HepG2 (cell line): Measurements from ENCODE around the gene FTL. TPM values are rescaled to one million over a fixed set of nuclear protein-coding genes. Genes with fewer than 3 reads are reported as not detected.

ENCODE experiments used
- BCL6 ChIP-seq: IDR thresholded peaks from 2 replicates; pipeline ENCODE4 v1.6.1; 2016; ENCODE audit warnings: missing genetic modification reagents, missing compliant biosample characterization
- CC2D1A ChIP-seq: sonication (generic); formaldehyde crosslinking; IDR thresholded peaks from 2 replicates; pipeline ENCODE4 v1.8.1; 2023; ENCODE audit warnings: mild to moderate bottlenecking, missing genetic modification reagents
- CREM ChIP-seq, 2 experiments: sonication (generic) in 1 of 2; formaldehyde crosslinking in 1 of 2; IDR thresholded peaks; 2 replicates each; pipeline versions ENCODE4 v1.4.0 to v1.6.1; 2016 to 2020; ENCODE audit warnings: antibody characterized with exemption in 1 of 2, mild to moderate bottlenecking in 1 of 2, missing genetic modification reagents in 1 of 2
- FOXA1 ChIP-seq, 2 experiments: fragments of 450-650 bp in 1 of 2; sonication (generic) in 1 of 2; formaldehyde crosslinking in 1 of 2; IDR thresholded peaks; 2 replicates each; pipeline versions ENCODE4 v1.4.0 to v1.6.1; 2016 to 2020; ENCODE audit warnings: missing genetic modification reagents in 1 of 2
- FOXA3 ChIP-seq: IDR thresholded peaks from 2 replicates; pipeline ENCODE4 v1.6.1; 2016; ENCODE audit warnings: missing genetic modification reagents, missing compliant biosample characterization
- GABPB1 ChIP-seq: IDR thresholded peaks from 2 replicates; pipeline ENCODE4 v1.6.1; 2016; ENCODE audit warnings: mild to moderate bottlenecking, missing genetic modification reagents, moderate library complexity, missing compliant biosample characterization
- GPN1 ChIP-seq: sonication (generic); formaldehyde crosslinking; IDR thresholded peaks from 2 replicates; pipeline ENCODE4 v1.5.1; 2020; ENCODE audit warnings: missing genetic modification reagents, borderline replicate concordance
- GTF2F1 ChIP-seq: fragments of 150-350 bp; IDR thresholded peaks from 2 replicates; pipeline ENCODE4 v1.6.1; 2014; ENCODE audit warnings: low read length
- HIC2 ChIP-seq: sonication (generic); formaldehyde crosslinking; IDR thresholded peaks from 2 replicates; pipeline ENCODE4 v1.9.0; 2022; ENCODE audit warnings: low read depth, missing genetic modification reagents
- KDM5B ChIP-seq: sonication (generic); formaldehyde crosslinking; IDR thresholded peaks from 2 replicates; pipeline ENCODE4 v1.4.0; 2020; ENCODE audit warnings: missing genetic modification reagents, mild to moderate bottlenecking, borderline replicate concordance
- KLF13 ChIP-seq: sonication (generic); formaldehyde crosslinking; IDR thresholded peaks from 2 replicates; pipeline ENCODE4 v1.4.0; 2020; ENCODE audit warnings: mild to moderate bottlenecking, missing genetic modification reagents
- MEF2D ChIP-seq: sonication (generic); formaldehyde crosslinking; IDR thresholded peaks from 2 replicates; pipeline ENCODE4 v1.5.1; 2020; ENCODE audit warnings: mild to moderate bottlenecking, missing genetic modification reagents
- NFKB2 ChIP-seq: sonication (generic); formaldehyde crosslinking; IDR thresholded peaks from 2 replicates; pipeline ENCODE4 v1.4.0; 2020; ENCODE audit warnings: missing genetic modification reagents, borderline replicate concordance
- NR2C2 ChIP-seq: sonication (generic); formaldehyde crosslinking; IDR thresholded peaks from 2 replicates; pipeline ENCODE4 v1.4.0; 2020; ENCODE audit warnings: missing genetic modification reagents, mild to moderate bottlenecking, moderate library complexity, borderline replicate concordance
- PRPF4 ChIP-seq: fragments of 200-400 bp; formaldehyde crosslinking; IDR thresholded peaks from 2 replicates; pipeline ENCODE4 v1.6.1; 2016; ENCODE audit warnings: low read length, low read depth; ENCODE audit not compliant: poor library complexity, severe bottlenecking
- SP2 ChIP-seq: sonication (generic); formaldehyde crosslinking; IDR thresholded peaks from 2 replicates; pipeline ENCODE4 v1.5.1; 2020; ENCODE audit warnings: mild to moderate bottlenecking, missing genetic modification reagents
- STAG1 ChIP-seq: sonication (generic); formaldehyde crosslinking; IDR thresholded peaks from 2 replicates; pipeline ENCODE4 v1.4.0; 2020; ENCODE audit warnings: missing genetic modification reagents
- ZBTB1 ChIP-seq: sonication (generic); formaldehyde crosslinking; IDR thresholded peaks from 2 replicates; pipeline ENCODE4 v1.4.0; 2020; ENCODE audit warnings: missing genetic modification reagents, borderline replicate concordance
- ZNF124 ChIP-seq: sonication (generic); formaldehyde crosslinking; IDR thresholded peaks from 2 replicates; pipeline ENCODE4 v1.4.0; 2020; ENCODE audit warnings: missing genetic modification reagents
- ZNF205 ChIP-seq: IDR thresholded peaks from 2 replicates; pipeline ENCODE4 v1.6.1; 2018; ENCODE audit warnings: missing biosample characterization, missing genetic modification reagents
- ZNF280D ChIP-seq: sonication (generic); formaldehyde crosslinking; IDR thresholded peaks from 2 replicates; pipeline ENCODE4 v1.5.1; 2020; ENCODE audit warnings: mild to moderate bottlenecking, missing genetic modification reagents
- ZNF550 ChIP-seq: sonication (generic); formaldehyde crosslinking; IDR thresholded peaks from 2 replicates; pipeline ENCODE4 v1.4.0; 2020; ENCODE audit warnings: mild to moderate bottlenecking, missing genetic modification reagents, borderline replicate concordance
- ZNF558 ChIP-seq: sonication (generic); formaldehyde crosslinking; IDR thresholded peaks from 2 replicates; pipeline ENCODE4 v1.9.0; 2022; ENCODE audit warnings: mild to moderate bottlenecking, missing genetic modification reagents, borderline replicate concordance
- ZNF616 ChIP-seq: sonication (generic); formaldehyde crosslinking; IDR thresholded peaks from 2 replicates; pipeline ENCODE4 v1.5.0; 2020; ENCODE audit warnings: low read depth, mild to moderate bottlenecking, missing genetic modification reagents
- ZSCAN22 ChIP-seq: sonication (generic); formaldehyde crosslinking; IDR thresholded peaks from 2 replicates; pipeline ENCODE4 v1.4.0; 2020; ENCODE audit warnings: mild to moderate bottlenecking, missing genetic modification reagents
- polyA plus RNA-seq, 8 experiments: library from polyadenylated mRNA; depleted of rRNA in 3 of 8; stranded (reverse) in 7 of 8; unstranded in 1 of 8; fragments of >200 nt; fragmentation: Illumina TruSeq in 4 of 8; extraction: Trizol in 4 of 8; gene quantifications; 2 replicates each; pipeline versions ENCODE4 v1.2.1 to v1.2.3, GENCODE V29; 2011 to 2016; ENCODE audit warnings: low read depth in 4 of 8, missing spikeins in 1 of 8, mixed read lengths in 1 of 8; ENCODE audit not compliant: insufficient read depth in 1 of 8
- total RNA-seq, 5 experiments: library from RNA; depleted of rRNA; stranded (reverse); fragments of >200 nt; fragmentation: Illumina TruSeq; extraction: Trizol; gene quantifications; 2 replicates each; pipeline ENCODE4 v1.2.3, GENCODE V29; 2016; ENCODE audit warnings: low read depth in 1 of 5
- TF ChIP-seq, protein P1 (sequence below): sonication (generic); formaldehyde crosslinking; IDR thresholded peaks from 2 replicates; pipeline ENCODE4 v1.4.0; 2020; ENCODE audit warnings: mild to moderate bottlenecking, missing genetic modification reagents
- TF ChIP-seq, protein P2 (sequence below): IDR thresholded peaks from 2 replicates; pipeline ENCODE4 v1.6.1; 2016; ENCODE audit warnings: missing genetic modification reagents, missing compliant biosample characterization

Gene FTL
- total and polyA plus RNA-seq, 2 of the 13 experiments (the other 11 are each of a cell fraction or from before 2014, with no cell fraction given), result 2,721 to 8,800 TPM

DNA sequence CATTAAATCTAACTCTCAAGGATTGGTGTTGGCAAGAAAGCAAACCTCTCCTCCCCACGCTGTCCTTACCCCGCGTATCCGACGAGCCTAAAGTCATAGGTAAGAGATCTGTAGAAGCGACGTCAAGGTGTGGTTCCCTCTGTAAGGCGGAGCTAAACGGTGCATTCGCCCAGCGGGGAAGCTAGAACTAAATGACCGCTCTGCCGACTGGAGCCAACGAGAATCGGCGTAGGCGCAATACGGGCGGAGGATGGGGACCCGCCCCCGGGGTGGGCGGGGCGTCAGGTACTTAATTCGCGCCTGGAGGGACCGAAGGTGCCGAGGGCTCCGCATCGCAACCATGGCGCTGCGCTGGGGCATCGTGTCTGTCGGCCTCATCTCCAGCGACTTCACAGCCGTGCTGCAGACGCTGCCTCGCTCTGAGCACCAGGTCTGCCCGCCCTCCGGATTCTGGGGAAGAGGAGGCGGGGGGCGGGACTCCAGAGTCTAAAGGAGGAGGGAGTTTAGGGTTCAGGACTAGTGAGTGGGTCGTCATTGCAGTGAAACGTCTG is 31.7 kb upstream of the FTL start, which contains the start of gene DHDH (continued):
- TF ChIP-seq ZNF280D (CRISPR knock-in tag), result no peak
- TF ChIP-seq CC2D1A (CRISPR knock-in tag), result no peak
- TF ChIP-seq, protein P1, sequence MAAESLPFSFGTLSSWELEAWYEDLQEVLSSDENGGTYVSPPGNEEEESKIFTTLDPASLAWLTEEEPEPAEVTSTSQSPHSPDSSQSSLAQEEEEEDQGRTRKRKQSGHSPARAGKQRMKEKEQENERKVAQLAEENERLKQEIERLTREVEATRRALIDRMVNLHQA, result no peak
- no peak for TF ChIP-seq ZNF205
- no peak for TF ChIP-seq GTF2F1
- no peak for TF ChIP-seq MEF2D (CRISPR knock-in tag)
- no peak for TF ChIP-seq KLF13 (CRISPR knock-in tag)
- no peak for TF ChIP-seq ZNF616 (CRISPR knock-in tag)
- TF ChIP-seq ZNF124, result no peak
- no peak for TF ChIP-seq PRPF4
- TF ChIP-seq HIC2, result no peak
- TF ChIP-seq ZBTB1 (CRISPR knock-in tag), result no peak
- no peak for TF ChIP-seq ZSCAN22 (CRISPR knock-in tag)
- TF ChIP-seq FOXA3 (CRISPR knock-in tag), result no peak
- TF ChIP-seq FOXA1 (IDR thresholded peaks at IDR 0.05), result no peak
- TF ChIP-seq FOXA1 (CRISPR knock-in tag; IDR thresholded peaks at IDR 0.05), result no peak
- peak; percentile 67; the same call in 1 of the 2 replicates for TF ChIP-seq NFKB2 (CRISPR knock-in tag)
- TF ChIP-seq KDM5B (CRISPR knock-in tag), result peak; percentile 72
- TF ChIP-seq, protein P2, sequence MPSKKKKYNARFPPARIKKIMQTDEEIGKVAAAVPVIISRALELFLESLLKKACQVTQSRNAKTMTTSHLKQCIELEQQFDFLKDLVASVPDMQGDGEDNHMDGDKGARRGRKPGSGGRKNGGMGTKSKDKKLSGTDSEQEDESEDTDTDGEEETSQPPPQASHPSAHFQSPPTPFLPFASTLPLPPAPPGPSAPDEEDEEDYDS (CRISPR knock-in tag), result peak; percentile 63
- no peak for TF ChIP-seq SP2 (CRISPR knock-in tag)
- TF ChIP-seq BCL6 (CRISPR knock-in tag), result 0 out of 2 replicates have a peak, but pooled peaks have one; percentile 5
- peak; percentile 47; the same call in 1 of the 2 replicates for TF ChIP-seq GABPB1
- no peak for TF ChIP-seq ZNF558
- TF ChIP-seq CREM (IDR thresholded peaks at IDR 0.05), result peak; percentile 21; the same call in 1 of the 2 replicates
- TF ChIP-seq CREM (CRISPR knock-in tag; IDR thresholded peaks at IDR 0.05), result no peak
- no peak for TF ChIP-seq GPN1 (CRISPR knock-in tag)
- no peak for TF ChIP-seq STAG1 (CRISPR knock-in tag)
- TF ChIP-seq ZNF550 (CRISPR knock-in tag), result no peak
- TF ChIP-seq NR2C2 (CRISPR knock-in tag), result no peak
